GM12864 (cell line): Measurements from ENCODE around the gene ANKRD50.
A peak's percentile ranks its signal among the peaks of the same experiment; 100 is the strongest.

Experiments
- DNase-seq: peaks from one replicate; pipeline ENCODE4 v3.0.0-alpha.2; 2011; ENCODE audit warnings: low read depth
- H3K4me3 ChIP-seq: 2 replicates; pipeline ENCODE4 v1.5.1; 2011; ENCODE audit warnings: mild to moderate bottlenecking, low read depth, low read length, control low read depth
- CTCF ChIP-seq: IDR thresholded peaks from 2 replicates; pipeline ENCODE4 v1.5.1; 2011; ENCODE audit warnings: low read depth, mild to moderate bottlenecking, moderate library complexity, low read length, control low read depth, inconsistent platforms; ENCODE audit errors: missing control alignments

The ANKRD50 gene

GRCh38 chr4:124636788-124637187 is 75.7 kb downstream of the ANKRD50 start:
- no peak for DNase-seq
- no peak for TF ChIP-seq CTCF
- no peak overlapping the region for H3K4me3 ChIP-seq

- H3K4me3 ChIP-seq: no peak overlapping the region
- no peak for DNase-seq
- TF ChIP-seq CTCF: no peak
Measured at GRCh38 chr4:124635331-124635730, 77.2 kb downstream of the ANKRD50 start.

- DNase-seq: no peak
- no peak overlapping the region for H3K4me3 ChIP-seq
- TF ChIP-seq CTCF: no peak
Measured at GRCh38 chr4:124633285-124633941, 79.1 kb downstream of the ANKRD50 start.

GRCh38 chr4:124632439-124632838 is 80.1 kb downstream of the ANKRD50 start:
- no peak for TF ChIP-seq CTCF
- no peak for DNase-seq
- no peak overlapping the region for H3K4me3 ChIP-seq

GRCh38 chr4:124631760-124632159 is 80.8 kb downstream of the ANKRD50 start:
- DNase-seq: peak; percentile 13
- no peak overlapping the region for H3K4me3 ChIP-seq

GRCh38 chr4:124629681-124630080 is 82.9 kb downstream of the ANKRD50 start:
- TF ChIP-seq CTCF: no peak
- DNase-seq: no peak
- no peak overlapping the region for H3K4me3 ChIP-seq

More at GRCh38 chr4:124631760-124632159, 80.8 kb downstream of the ANKRD50 start:
- TF ChIP-seq CTCF: no peak
